D341Med (cell line): Measurements from ENCODE around the gene RARA.
A peak's percentile ranks its signal among the peaks of the same experiment; 100 is the strongest.

Source experiments
- DNase-seq: peaks from one replicate; pipeline ENCODE4 v3.0.0; 2012; ENCODE audit warnings: low spot score

RARA gene

DNA sequence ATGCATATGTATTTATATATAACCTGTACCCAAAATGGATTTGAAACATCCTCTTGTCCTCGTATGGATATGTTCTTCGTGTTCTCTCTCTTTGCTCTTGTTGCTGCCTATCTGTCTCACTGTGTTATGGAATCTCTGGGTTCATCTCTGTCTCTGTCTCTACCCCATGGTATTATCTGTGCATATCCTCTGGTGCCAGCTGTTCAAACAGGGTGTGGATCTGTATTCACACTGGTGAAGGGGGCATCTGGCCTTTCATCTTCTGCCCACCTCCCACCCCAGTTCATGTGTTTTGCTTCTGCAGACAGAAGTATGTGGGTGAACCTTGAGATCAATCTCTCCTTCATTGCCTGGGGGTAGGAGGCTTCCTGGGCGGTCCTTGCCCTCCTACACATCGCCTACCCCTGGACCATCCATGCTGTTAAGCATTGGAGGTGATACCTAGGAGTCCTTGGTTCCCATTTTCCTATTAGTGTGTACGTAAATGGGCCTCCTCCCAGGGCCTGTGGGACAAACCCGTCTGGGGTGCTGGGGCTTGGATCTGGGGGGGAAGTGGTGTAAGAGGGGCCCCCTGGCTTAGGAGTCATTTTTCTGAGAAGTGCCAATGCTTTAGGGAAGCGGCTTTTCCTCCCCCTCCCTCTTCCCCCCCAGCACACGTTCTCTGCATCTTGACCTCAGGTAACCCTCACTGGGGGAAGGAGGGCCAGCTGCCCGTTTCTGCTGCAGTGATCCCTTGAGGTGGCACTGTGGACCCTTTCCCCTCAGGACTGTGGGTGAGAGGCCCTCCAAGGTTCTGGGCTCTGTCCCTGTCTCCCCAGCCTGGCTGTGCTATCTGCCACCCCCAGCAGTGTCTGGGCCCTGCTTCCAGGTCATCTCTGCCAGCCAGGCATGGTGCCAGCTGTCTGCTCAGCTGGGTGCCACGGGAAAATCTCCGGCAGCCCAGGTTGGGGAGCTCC lies 21.1 kb downstream of the RARA start:
- DNase-seq = peak; percentile 74

DNA sequence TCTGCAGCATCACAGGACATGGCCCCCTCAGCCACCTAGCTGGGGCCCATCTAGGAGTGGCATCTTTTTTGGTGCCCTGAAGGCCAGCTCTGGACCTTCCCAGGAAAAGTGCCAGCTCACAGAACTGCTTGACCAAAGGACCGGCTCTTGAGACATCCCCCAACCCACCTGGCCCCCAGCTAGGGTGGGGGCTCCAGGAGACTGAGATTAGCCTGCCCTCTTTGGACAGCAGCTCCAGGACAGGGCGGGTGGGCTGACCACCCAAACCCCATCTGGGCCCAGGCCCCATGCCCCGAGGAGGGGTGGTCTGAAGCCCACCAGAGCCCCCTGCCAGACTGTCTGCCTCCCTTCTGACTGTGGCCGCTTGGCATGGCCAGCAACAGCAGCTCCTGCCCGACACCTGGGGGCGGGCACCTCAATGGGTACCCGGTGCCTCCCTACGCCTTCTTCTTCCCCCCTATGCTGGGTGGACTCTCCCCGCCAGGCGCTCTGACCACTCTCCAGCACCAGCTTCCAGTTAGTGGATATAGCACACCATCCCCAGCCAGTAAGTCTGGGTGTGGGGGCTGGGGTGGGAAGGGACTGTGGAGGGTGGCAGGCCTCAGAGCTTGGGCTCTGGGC lies 22.0 kb downstream of the RARA start:
- DNase-seq = no peak

DNA sequence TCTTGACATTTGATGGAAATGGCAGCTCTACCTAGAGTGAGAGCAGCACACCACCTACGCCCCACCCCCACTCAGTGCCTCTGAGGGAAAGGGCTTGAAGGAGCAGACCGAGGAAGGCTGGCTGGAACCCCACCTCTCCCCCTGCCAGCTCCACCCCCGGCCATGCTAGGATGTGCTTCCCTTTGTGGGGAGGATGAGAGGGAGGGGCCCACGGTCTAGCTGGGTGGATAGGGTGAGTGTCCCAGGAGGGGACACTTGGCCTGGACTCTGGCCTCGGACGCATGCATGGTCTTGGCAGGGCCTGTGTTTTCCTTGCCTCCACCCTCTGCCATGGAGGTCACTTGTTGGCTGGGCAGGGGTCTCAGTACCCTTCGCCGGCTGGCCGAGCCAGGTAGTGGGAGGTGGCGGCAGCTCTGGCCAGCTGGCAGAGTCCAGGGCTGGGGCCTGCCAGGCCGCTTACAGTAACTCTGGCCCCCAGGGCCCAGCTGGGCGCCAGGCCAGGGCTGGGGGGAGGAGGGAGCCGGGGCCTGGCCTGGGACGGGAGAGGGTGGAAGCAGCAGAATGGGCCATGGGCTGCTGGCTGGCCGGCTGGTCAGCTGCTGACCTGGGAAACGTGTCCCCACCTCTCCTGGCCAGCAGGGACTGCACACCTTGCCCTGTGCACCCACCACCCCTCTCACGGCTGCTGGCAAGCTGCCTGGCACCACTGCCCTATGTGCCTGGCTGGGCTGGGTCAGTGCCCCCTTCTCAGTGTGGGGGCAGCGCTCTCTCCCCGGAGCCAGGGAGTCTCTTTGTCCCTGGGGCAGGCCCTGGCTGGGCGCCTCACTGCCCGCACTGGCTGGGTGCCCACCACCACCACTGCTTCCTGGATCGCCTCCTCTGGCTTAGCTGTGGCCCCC lies 23.0 kb downstream of the RARA start:
- DNase-seq = no peak

DNA sequence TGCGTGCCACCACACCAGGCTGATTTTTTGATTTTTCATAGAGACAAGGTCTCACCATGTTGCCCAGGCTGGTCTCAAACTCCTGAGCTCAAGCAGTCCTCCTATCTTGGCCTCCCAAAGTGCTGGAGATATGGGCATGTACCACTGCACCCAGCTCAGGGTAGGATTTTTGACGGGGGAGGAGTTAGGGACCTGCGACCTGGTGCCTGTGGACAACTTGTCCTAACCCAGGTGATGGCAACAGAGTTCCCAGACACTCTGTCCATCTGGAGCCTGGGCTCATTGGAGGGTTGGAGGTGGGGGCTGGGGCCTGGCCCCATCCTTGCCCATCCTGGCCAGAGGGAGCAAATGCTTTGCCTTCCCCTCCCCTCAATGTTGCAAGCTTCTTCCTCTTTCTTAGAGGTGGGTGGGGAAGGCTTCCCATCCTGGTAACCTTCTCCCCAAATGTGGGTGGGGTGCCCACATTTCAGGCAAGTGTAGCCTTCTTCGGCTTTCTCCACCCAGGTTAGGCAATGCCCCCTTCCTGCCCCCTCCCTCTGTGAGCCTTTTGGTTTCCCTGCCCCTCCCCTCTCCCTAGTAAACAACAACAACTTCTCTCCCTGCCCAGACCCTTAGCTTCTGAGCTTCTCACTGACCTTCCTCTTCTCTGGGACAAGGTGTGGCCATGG lies 24.9 kb downstream of the RARA start:
- DNase-seq = no peak

DNA sequence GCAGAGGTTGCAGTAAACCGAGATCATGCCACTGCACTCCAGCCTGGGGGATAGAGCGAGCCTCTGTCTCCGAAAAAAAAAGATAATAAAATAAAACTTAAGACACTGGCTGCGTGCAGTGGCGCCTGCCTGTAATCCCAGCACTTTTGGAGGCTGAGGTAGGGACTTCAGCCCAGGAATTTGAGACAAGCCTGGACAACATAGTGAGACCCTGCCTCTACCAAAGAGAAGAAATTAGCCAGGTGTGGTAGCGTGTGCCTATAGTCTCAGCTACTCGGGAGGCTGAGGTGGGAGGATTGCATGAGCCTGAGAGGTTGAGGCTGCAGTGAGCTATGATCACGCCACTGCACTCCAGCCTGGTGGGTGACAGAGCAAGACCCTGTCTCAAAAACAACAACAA lies 26.6 kb downstream of the RARA start:
- DNase-seq = no peak

DNA sequence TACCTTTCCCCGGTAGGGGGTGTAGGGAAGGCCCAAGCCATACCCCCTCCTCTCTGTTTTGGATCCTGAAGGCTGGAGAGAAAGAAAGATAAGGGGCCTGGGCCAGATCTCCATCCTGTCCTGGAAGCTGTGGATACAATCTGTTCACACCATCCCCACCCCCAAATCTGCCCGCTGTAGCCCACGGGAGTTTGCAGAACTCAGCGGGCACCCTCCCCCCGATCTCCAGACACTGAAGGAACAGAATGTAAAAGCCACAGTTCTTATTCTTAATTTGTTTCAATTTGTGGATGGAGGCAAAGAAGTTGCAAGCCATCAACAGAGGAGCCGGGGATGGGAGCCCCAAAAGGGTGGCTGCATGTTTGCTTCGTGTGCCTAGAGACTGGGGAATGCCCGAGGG lies 28.4 kb downstream of the RARA start:
- DNase-seq = no peak

DNA sequence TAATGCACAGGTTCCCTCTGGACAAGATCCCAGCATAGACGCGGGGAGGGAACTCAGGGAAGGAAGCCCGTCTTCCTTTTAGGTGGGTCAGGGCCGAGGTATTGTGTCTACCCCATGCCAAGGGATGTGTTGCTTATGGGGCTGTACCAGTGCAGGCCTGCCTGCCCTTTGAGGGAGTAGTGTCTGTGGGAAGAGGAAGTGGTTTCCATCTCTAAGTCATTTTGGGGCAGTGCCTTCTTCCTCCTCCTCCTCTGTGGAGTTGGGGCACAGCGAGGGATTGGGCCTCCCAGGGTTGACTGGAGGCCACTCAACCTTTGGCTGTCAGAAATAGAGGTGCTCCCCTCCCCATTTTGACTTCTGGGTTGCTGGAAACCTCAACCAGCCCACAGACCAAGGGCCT lies 29.1 kb downstream of the RARA start:
- DNase-seq = no peak

DNA sequence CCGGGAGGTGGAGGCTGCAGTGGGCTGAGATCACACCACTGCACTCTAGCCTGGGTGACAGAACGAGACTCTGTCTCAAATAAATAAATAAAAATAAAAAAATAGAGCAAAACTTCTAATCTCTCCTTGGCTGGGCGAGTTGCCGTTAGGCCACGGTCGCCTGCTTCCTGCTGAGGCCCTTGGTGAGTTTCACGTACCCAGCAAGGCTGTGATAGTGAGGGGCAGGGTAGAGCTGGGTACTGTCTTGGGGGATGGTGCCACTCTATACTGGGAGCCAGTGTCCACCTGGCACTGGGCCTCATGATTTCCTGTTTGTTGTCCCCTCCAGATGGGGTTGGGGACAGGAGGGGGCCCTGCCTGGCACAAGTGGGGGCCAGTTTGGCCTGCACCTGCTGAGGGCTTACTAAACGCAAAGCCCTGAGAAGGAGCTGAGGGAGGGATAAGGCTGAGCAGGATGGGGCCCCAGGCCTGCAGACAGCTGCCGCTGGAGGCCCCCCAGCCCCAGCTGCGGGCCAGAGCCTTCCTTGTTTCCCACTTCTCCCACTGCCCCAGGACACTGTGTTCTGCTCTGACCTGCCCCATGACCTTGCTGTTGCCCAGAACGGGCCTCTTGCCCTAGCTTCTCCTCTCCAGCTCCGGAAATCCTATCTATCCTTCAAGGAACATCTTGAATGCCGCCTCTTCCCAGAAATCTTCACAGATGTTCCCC lies 30.1 kb downstream of the RARA start:
- no peak for DNase-seq

DNA sequence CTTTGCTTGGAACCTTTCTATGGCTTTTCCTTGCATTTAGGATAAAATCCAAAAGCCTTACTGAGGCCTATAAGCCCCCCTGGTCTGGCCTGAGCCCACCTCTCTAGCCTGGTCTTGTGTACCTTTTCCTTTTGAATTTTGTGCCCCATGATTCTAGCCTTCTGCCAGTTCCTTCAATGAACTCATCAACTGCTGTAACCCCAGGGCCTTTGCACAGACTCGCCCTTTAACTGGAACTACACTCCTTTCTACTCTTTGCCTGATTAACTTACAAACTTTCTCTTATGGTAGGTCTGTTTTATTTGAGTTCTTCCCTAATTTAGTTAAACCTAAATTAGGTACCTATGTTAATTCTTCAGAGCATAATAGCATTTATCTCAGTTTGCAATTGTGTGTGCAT lies 31.3 kb downstream of the RARA start:
- no peak for DNase-seq

DNA sequence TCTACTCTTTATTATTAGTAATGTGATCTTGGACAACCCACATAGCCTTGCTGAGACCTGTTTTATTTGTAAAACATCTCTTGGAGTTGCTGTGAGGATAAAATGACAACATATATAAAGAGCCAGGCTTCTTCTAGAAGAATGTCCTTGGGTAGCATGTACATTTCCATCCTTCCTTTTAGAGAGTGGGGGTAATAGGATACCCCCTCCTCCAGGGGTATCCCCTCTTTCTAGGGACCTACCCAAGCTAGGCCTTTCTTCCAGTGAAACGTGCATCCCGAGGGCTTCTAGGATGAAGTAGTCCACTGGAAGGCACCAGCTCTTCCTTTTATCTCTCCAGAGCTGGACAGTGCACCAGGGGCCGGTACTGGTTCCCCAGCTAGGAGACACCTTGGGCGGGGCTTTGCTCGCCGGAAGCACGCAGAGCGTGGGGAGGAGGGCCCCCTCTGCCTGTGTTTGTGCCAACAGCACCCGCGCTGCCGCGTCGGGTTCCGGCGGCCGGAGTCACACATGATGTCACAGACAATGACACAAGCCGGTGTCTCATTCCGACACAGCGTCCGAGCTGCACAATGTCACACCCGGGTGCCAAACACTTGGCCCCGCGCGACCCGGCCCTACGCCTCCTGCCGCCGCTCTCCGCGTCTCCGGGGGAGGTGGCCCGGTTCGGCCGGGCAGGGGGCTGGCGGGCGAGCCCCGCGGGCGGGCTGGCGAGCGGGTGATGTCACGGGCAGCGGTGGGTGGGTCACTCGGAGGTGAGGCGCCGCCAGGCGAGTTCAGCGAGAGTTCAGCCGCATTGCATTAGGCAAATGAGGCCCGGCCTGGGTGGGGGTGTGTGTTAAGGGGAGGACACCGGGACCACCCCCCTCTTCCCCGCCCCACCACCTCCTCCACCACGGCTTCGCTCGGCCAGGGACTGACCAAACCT lies 32.2 kb downstream of the RARA start:
- DNase-seq = peak; percentile 77

DNA sequence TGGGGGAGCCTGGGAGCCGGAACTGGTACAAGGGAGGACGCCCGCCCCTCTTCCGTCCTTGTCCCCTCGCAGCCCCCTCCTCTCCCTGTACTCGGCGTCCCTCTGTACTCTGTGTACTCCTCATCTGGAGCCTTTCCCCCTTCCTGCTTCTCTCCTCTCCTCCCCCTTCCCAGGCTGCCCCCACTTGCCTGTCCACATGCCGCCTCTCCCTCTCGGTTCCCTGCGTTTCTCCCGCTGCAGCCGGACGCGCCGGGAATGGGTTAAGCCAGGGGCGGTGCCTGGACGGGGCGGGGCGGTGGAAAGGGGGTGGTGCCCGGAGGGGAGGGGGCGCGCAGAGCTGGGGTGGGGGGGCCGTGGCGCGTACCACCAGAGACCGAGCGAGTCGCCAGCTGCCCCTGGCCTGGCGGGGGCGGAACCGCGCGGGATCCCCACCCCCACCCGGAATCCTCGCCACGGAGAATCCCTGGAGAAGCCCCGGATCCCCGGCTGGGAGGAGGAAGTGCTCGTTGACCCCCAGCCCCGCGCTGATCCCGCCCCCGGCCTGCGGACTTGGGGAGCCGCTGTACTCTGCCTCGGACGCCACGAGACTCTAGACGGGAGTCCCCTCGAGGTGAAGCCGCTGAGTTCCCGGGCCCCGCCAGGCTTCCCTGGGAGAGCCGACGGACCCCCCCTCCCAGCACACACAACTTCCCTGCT lies 33.0 kb downstream of the RARA start:
- peak; percentile 90 for DNase-seq

DNA sequence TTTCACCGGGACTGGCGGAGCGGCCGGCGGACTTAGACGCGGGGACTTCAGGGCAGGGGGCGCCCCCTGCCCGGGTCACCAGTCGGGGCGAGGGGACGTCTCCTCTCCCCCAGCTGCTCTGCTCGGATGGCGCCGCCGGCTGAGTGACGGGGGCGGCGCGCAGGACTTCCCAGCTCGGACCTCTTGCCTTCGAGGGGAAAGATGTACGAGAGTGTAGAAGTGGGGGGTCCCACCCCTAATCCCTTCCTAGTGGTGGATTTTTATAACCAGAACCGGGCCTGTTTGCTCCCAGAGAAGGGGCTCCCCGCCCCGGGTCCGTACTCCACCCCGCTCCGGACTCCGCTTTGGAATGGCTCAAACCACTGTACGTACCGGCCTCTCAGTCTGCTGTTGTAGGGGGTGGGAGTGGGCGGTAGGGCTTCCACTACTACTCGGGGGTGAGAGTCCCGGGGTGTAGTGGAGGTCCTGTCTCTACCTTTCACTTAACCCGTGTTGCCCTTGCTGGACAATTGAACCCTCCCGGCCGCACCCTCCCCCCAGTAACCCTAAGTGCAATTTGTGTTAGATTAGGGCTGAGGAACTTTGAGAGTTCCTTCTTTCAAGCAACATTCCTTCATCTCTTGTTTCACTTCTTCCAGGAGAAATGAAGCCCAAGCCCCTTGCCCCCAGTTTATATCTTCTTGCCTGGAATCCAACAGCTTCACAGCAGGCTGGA lies 33.7 kb downstream of the RARA start:
- no peak for DNase-seq

DNA sequence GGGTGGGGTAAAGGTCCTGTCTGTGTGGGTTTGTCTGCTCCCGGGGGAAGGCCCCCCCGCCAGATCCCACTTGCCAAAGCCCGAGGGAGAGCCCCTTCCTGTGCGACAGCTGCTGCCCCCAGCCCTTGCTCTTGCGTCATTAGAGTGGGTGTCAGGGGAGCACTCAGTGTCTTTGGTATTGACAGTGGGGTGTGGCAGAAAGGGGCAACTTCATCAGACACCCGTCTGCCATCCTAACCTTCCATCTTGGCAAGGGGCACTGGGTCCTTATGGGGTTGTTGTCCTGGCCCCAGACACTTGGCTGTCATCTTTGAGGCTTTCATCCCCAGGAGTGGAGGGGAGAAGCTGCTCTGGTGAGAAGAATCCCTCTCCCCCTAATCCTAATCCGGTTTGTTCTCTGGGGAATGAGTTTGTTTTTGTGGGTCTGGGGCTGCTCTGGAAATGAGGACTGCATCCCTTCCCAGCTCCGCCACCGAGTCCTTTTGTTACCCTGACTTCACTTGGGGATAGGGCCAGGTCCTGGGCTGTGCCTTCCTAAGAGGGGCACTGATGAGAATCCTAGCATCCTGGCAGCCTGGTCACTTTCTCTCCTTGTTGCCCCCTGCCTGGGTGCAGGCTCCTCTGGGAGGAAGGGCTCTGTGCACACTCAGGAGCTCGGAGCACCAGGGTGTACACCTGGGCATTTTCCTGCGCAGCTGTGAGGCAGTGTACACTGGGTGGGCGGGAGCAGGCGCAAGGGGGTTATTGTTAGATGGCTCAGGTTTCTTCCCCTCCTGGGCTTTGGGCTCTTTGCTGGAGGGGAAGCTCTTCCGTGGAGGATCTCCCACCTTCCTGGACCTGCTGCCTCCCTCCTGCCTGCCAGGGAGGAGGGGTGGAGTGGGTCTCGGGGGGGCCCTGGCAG lies 34.5 kb downstream of the RARA start:
- peak; percentile 86 for DNase-seq

DNA sequence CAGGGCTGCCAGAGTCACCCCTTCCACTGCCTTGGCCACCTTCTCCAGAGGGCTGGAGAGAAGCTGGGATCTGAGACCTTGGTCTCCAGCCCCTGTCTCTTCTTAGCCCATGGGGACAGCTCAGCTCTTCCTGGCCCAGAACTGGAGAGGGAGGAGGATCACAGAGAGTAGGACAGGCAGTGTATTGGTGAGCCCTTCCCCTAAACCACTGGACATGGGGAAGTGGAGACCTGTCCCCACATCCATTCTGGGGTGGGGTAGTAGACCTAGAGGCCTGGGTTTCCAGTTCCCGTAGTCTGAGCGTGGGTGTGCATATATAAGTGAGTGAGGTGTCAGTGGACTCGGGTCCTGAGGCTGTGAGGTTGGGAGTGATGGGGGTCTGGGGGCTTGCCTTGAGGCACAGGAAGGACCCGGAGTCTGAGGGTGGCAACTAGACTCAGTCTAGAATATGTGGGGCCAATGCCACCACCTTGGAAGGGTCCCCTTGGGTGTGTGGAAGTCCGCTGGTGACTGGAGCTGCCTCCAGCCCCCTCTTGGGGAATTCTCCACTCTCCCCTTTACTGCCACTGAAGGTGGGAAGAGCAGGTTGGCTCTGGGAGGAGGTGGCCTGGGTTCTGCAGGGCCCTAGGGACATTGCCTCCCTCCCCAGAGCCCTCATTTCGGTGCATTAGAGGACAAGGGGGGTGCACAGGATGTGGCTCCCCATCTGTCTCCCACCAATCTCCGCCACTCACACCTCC lies 35.6 kb downstream of the RARA start:
- DNase-seq = peak; percentile 78

DNA sequence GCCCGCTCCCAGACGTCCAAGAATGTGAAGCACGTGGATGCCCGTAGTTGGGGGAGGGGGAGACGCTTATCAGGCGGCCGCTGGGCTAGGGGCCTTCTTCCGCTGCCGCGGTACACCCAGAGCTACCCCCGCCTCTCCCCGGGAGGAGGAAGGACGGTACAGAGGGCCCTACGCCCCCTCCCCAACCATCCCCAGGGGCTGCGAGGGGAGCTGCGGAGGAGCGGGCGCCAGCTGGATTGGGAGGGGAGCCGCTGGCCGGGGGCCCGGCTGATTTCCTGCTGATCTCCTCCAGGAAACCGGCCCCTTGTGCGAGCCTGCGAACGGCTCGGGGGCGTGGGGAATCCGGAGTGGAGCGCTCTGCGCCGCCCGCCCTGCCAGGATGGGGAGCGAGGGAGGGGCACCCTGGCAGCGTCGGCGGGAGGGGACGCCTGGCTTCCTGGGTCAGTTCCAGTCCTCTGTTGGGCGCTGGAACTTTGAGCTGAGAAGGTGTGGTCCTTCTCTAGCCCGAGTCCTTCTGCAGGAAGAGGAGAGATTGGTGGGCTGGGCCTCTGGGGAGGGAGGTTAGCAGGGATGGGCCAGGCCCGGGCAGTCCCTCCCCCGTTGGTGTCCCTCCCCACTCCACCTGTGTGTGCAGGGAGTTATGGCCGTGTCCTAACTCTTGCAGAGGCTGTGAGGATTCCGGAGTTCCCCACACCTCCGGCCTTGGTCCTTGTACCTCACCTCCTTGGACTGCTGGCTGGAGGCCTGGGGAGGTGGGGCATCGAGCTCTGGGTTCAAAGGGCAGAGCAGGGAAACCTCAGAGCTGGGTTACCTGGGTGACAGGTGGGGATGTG lies 36.4 kb downstream of the RARA start:
- DNase-seq = peak; percentile 80
